Fibroblast of mammary gland (primary cell): Measurements from ENCODE around the gene HMOX2.

Experiments
- DNase-seq: peaks from one replicate; pipeline ENCODE4 v3.0.0-alpha.2; 2010; ENCODE audit warnings: low read depth
- H3K4me3 ChIP-seq: 2 replicates; pipeline ENCODE4 v1.5.1; 2011; ENCODE audit warnings: low read depth, mild to moderate bottlenecking, low read length, moderate library complexity; ENCODE audit not compliant: control insufficient read depth
- TF ChIP-seq, protein P1 (sequence below): conservative IDR thresholded peaks from 2 replicates; pipeline ENCODE4 v1.5.1; 2011; ENCODE audit warnings: low read depth, low read length, inconsistent platforms; ENCODE audit not compliant: control insufficient read depth, insufficient read depth

The HMOX2 gene

DNA sequence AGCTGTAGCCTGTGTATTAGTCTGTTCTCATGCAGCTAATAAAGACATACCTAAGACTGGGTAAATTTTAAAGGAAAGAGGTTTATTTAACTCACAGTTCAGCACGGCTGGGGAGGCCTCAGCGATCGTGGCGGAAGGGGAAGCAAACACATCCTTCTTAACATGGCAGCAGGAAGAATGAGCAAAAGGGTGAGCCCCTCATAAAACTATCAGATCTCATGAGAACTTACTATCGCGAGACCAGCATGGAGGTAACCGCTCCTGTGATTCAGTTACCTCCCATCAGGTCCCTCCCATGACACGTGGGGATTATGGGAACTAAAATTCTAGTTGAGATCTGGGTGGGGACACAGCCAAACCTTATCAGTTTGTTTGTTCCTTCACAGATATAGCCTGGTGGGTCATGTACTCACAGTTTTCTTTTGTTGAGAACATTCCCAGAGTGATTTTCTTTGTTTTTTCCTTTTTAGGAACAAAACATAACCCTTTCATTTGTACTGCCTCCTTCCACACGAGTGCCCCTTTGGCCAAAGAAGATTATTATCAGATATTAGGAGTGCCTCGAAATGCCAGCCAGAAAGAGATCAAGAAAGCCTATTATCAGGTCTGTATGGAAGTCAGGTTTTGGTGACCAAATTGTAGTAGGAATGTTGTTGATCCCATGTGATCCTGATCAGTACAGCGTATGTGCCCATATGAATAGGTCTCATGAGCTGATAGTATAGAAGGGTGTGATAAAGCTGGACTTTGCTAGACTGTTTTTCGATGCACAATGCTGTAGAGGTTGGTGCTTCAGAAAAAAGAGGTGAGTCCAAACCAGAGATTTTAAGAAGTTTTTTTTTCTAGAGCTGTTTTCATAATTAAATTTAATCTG, 42.0 kb upstream of the HMOX2 start:
- no peak overlapping the region for H3K4me3 ChIP-seq
- TF ChIP-seq, protein P1, sequence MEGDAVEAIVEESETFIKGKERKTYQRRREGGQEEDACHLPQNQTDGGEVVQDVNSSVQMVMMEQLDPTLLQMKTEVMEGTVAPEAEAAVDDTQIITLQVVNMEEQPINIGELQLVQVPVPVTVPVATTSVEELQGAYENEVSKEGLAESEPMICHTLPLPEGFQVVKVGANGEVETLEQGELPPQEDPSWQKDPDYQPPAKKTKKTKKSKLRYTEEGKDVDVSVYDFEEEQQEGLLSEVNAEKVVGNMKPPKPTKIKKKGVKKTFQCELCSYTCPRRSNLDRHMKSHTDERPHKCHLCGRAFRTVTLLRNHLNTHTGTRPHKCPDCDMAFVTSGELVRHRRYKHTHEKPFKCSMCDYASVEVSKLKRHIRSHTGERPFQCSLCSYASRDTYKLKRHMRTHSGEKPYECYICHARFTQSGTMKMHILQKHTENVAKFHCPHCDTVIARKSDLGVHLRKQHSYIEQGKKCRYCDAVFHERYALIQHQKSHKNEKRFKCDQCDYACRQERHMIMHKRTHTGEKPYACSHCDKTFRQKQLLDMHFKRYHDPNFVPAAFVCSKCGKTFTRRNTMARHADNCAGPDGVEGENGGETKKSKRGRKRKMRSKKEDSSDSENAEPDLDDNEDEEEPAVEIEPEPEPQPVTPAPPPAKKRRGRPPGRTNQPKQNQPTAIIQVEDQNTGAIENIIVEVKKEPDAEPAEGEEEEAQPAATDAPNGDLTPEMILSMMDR, result no peak
- DNase-seq, result no peak

DNA sequence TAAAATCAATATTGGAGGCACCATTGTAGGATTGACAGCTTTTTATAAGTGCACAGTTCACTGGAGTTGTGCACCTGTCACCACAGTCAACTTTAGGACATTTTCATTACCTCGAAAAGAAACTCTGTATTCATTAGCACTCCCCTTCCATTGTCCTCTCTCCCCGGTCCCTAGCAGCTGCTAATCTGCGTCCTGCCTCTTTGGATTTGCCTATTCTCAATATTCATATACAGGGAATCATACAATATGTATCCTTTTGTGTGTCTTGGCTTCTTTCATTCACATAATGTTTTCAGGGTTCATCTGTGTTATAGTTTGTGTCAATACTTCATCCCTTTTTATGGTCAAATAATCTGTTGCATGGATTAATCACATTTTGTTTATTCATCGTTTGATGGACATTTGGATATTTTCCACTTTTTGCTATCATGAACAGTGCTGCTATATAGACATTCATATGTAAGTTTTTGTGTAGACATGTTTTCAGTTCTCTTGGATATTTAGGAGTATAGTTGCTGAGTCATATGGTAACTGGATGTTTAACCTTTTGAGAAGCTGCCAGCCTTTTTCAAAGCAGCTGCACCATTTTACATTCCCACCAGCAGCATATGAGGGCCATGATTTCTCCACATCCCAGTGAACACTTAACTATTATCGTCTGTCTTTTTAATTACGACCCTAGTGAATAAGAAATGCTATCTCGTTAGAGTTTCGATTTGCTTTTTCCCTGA, 40.7 kb upstream of the HMOX2 start:
- no peak overlapping the region for H3K4me3 ChIP-seq
- TF ChIP-seq, protein P1, result no peak
- peak; percentile 31 for DNase-seq

DNA sequence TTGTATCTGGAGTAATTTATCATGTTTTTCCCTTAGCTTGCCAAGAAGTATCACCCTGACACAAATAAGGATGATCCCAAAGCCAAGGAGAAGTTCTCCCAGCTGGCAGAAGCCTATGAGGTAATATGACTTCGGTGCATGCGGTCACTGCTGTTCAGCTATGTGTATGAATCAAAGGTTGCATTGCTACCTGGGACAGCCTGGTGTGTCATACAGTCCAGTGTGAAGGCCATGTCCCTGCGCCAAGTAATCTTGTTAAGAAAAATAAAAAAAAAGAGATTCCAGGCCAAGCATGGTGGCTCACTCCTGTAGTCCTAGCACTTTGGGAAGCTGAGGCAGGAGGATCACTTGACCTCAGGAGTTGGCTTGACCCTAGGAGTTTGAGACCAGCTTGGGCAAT, 38.8 kb upstream of the HMOX2 start:
- H3K4me3 ChIP-seq, result no peak overlapping the region
- DNase-seq, result no peak
- TF ChIP-seq, protein P1, result no peak

DNA sequence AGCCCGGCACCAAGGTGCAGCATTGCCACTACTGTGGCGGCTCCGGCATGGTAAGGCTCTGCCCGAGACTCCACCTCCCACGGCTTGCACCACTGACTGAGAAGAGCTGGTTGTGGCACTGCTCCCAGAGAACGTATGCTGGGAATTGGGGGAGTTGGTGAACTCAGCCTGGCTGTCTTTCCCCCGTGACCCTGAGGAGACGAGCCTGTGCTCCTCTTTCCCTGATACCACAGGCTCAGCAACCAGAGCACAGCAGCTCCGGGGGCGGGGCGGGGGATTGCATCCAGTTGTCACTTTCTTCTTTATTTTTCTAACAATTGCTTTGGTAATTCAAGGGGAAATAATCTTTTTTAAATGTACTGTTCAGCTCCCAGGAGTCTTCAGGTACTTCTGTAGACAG, 33.8 kb upstream of the HMOX2 start:
- no peak overlapping the region for H3K4me3 ChIP-seq
- TF ChIP-seq, protein P1, result no peak
- no peak for DNase-seq

DNA sequence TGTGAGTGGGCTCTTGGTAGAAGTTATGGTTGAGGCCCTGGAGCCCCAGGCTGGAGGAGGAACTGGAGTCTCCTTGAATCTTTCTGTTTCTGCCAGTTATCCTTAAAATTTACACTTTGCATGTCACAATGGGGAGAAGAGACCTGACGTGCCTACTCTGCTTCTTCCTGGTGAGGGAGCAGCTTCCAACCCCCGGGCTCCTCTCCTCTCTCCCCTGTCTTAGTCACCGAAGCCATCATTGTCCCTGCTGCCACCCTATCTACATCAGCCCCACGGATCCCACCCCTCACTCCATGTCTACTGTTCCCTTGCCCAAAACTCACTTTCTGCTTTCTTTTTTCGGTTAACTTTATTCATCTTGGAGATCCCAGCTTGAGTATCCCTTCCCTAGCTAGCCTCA, 32.9 kb upstream of the HMOX2 start:
- no peak for DNase-seq
- H3K4me3 ChIP-seq, result no peak overlapping the region
- TF ChIP-seq, protein P1, result no peak

DNA sequence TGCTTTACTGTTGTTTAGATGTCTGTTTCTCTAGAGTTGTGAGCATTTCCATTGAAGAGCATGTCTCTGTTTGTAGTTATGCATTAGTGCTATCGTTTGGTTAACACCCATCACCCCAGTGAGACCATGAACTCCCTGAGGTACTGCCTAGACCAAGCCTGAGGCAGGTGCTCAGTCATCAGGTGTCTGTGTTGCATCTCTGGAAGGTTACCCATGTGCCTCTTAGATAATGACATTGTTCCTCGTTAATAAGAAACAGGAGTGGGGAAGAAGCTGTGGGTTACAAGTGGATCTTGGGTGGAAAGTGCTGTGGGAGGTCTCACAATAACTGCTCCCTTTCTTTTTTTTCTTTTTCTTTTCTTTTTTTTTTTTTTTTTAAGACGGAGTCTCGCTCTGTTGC, 32.2 kb upstream of the HMOX2 start:
- TF ChIP-seq, protein P1, result no peak
- H3K4me3 ChIP-seq, result no peak overlapping the region
- DNase-seq, result no peak
